Right lung (tissue), 10 donors: ENCODE data around the gene SLC35E4. TPM values are rescaled to one million over a fixed set of nuclear protein-coding genes. Genes with fewer than 3 reads are reported as not detected.
"Not testable (repeated sequence)": the region's sequence is repeated elsewhere in the genome, so short reads cannot be mapped to it uniquely, and the experiment has no call there.

ENCODE experiments used
- DNase-seq, 2 donors: peaks; one replicate each; pipeline ENCODE4 v3.0.0-alpha.2; 2013
- long read RNA-seq, 8 donors: transcript quantifications; one replicate each; lab custom pipeline, GENCODE V29; 2026
- polyA plus RNA-seq, 5 donors: library from polyadenylated mRNA; unstranded; fragments of 120-200 nt; gene quantifications; one replicate each; pipeline versions ENCODE4 v1.2.1 to v1.2.3, GENCODE V29; 2013; ENCODE audit warnings: inconsistent platforms in 1 of 5, low replicate concordance in 1 of 5; ENCODE audit not compliant: insufficient read length in 5 of 5, insufficient read depth in 1 of 5

The SLC35E4 gene
- polyA plus RNA-seq = 1 to 10 TPM; 1.6 to 3.8 (median 2.2) TPM
- long read RNA-seq, donor 1, partial matches to known transcripts = 0 of 1 reads
- long read RNA-seq, donor 1, other reads (novel, unspliced or antisense) = 0 of 1 reads
- long read RNA-seq, donor 2, partial matches to known transcripts = 0 of 1 reads
- long read RNA-seq, donor 2, other reads (novel, unspliced or antisense) = 0 of 1 reads
- long read RNA-seq, donor 3 = 0 reads
- long read RNA-seq, donor 4, partial matches to known transcripts = 5 of 9 reads
- long read RNA-seq, donor 4, other reads (novel, unspliced or antisense) = 0 of 9 reads
- long read RNA-seq, donor 5 = 0 reads
- long read RNA-seq, donor 6, partial matches to known transcripts = 0 of 1 reads
- long read RNA-seq, donor 6, other reads (novel, unspliced or antisense) = 0 of 1 reads
- long read RNA-seq, donor 7, partial matches to known transcripts = 8 of 10 reads
- long read RNA-seq, donor 7, other reads (novel, unspliced or antisense) = 0 of 10 reads
- long read RNA-seq, donor 8 = 0 reads

GRCh38 chr22:30635273-30636225 is at the start of gene SLC35E4:
Gene SLC35E4, plus strand, starts transcription at chr22:30635781. Its CDS starts 670 bp downstream, at chr22:30636451.
- DNase-seq = peak; percentile 89 to 90

- DNase-seq = no peak
These were observed 49.2 kb upstream of the SLC35E4 start for GRCh38 chr22:30586414-30586813.

GRCh38 chr22:30591191-30591587 is 44.4 kb upstream of the SLC35E4 start:
- no peak for DNase-seq

GRCh38 chr22:30591588-30592359 is 43.8 kb upstream of the SLC35E4 start, which contains the start of gene PES1:
Gene PES1, minus strand, starts transcription at chr22:30591910. Its CDS starts 77 bp downstream, at chr22:30591833.
- DNase-seq = peak; percentile 99

- DNase-seq = not testable (repeated sequence)
These were observed 43.2 kb upstream of the SLC35E4 start for GRCh38 chr22:30592360-30592713.

GRCh38 chr22:30596199-30596598 is 39.4 kb upstream of the SLC35E4 start:
- DNase-seq = no peak

GRCh38 chr22:30596886-30597285 is 38.7 kb upstream of the SLC35E4 start:
- DNase-seq = no peak

- no peak for DNase-seq
These were observed 36.6 kb upstream of the SLC35E4 start for GRCh38 chr22:30598986-30599385.

- DNase-seq = no peak
These were observed 34.7 kb upstream of the SLC35E4 start for GRCh38 chr22:30600921-30601320.

- DNase-seq = no peak
These were observed 34.1 kb upstream of the SLC35E4 start for GRCh38 chr22:30601464-30601863.

- no peak for DNase-seq
These were observed 33.5 kb upstream of the SLC35E4 start for GRCh38 chr22:30602049-30602448.

- DNase-seq = no peak
These were observed 31.8 kb upstream of the SLC35E4 start for GRCh38 chr22:30603801-30604200.

GRCh38 chr22:30604723-30605122 is 30.9 kb upstream of the SLC35E4 start:
- no peak for DNase-seq

GRCh38 chr22:30605449-30606110 is 30.0 kb upstream of the SLC35E4 start:
- no peak for DNase-seq

GRCh38 chr22:30606455-30607299 is 28.9 kb upstream of the SLC35E4 start, which contains the start of gene TCN2:
Gene TCN2, plus strand, starts transcription at chr22:30607174. Its CDS starts 158 bp downstream, at chr22:30607332.
- peak; percentile 71 to 76 for DNase-seq

- no peak for DNase-seq
These were observed 28.2 kb upstream of the SLC35E4 start for GRCh38 chr22:30607300-30607930.

- no peak for DNase-seq
These were observed 27.6 kb upstream of the SLC35E4 start for GRCh38 chr22:30607939-30608338.

- no peak for DNase-seq
These were observed 26.1 kb upstream of the SLC35E4 start for GRCh38 chr22:30609260-30610185.
